ENCODE data around the gene HELZ.
"Not testable (repeated sequence)": the region's sequence is repeated elsewhere in the genome, so short reads cannot be mapped to it uniquely, and the experiment has no call there.

Gene HELZ

DNA sequence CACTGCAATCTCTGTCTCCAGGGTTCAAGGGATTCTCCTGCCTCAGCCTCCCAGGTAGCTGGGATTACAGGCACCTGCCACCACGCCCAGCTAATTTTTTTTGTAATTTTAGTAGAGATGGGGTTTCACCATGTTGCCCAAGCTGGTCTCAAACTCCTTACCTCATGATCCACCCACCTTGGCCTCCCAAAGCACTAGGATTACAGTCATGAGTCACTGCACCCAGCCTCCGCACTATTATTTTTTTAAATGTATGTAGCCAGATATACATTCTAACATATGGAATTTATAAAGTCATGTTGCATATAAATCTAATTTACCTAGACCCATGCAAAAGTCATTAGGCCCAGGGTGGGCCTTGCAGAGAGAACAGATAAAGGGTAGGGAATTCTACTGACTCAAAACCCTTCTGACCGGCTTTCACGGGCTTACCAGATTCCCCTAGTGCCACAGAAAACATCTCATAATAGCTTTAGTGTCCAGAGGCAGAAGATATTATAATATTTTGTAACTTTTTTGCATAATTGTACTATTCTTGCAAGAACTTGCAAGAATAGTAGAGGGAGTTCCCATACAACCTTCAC, 20.5 kb upstream of the HELZ start:
- H3K4me3 ChIP-seq (ENCODE audit: insufficient read length, low read depth): no peak overlapping the region
- no peaks in the 10 kb centered on the region for H3K27me3 ChIP-seq (ENCODE audit: insufficient read depth, insufficient read length)
- H3K9ac ChIP-seq (ENCODE audit: insufficient read length, low read depth): no peak overlapping the region
- H3K9me3 ChIP-seq (ENCODE audit: insufficient read depth, low read length): no peaks in the 10 kb centered on the region
- no peaks in the 10 kb centered on the region for H3K36me3 ChIP-seq (ENCODE audit: insufficient read depth, insufficient read length, low read length)
- TF ChIP-seq ZNF274 (IDR thresholded peaks at IDR 0.05; ENCODE audit: low read depth, low read length) (no peak), YY1 (IDR thresholded peaks at IDR 0.05; ENCODE audit: insufficient read depth, insufficient read length) (no peak)
- DNase-seq (ENCODE audit: low read depth, low spot score): no peak
- no peaks in the 10 kb centered on the region for H3K4me1 ChIP-seq (ENCODE audit: insufficient read depth, insufficient read length)

DNA sequence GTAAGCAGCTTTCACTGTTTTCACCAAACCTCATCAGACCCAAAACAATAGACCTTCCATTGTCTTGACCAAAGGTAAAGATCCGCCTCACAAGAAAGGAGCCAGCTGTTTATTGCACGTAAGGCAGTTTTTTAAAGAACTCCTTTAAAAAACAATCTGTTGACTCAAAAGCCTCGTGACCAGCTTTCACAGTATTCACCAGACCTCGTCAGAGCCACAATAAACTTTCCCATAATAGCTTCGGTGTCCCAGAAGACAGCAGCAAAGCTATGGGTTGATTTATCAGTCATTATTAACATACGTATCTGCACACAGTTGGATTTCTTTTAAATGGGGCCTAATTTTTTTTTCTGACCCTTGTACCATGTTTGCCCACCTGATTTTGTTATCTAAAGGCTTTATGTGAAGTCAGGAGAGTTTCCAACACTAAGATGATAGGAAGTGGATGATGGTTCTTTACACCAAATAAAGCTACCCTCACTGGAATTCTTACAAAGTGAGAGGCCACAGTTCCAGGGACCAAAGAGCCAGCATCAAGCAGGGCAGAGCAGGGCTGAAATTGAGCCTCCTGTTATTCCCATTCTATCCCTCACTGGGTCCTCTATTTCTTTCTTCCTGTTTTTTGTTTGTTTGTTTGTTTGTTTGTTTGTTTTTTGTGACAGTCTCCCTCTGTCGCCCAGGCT, 17.6 kb upstream of the HELZ start:
- TF ChIP-seq SUZ12 (IDR thresholded peaks at IDR 0.05; ENCODE audit: extremely low read depth, insufficient read depth, insufficient read length): no peak
- no peak for TF ChIP-seq ZNF274 (IDR thresholded peaks at IDR 0.05; ENCODE audit: low read depth, low read length)
- no peak for TF ChIP-seq YY1 (IDR thresholded peaks at IDR 0.05; ENCODE audit: insufficient read depth, insufficient read length)

DNA sequence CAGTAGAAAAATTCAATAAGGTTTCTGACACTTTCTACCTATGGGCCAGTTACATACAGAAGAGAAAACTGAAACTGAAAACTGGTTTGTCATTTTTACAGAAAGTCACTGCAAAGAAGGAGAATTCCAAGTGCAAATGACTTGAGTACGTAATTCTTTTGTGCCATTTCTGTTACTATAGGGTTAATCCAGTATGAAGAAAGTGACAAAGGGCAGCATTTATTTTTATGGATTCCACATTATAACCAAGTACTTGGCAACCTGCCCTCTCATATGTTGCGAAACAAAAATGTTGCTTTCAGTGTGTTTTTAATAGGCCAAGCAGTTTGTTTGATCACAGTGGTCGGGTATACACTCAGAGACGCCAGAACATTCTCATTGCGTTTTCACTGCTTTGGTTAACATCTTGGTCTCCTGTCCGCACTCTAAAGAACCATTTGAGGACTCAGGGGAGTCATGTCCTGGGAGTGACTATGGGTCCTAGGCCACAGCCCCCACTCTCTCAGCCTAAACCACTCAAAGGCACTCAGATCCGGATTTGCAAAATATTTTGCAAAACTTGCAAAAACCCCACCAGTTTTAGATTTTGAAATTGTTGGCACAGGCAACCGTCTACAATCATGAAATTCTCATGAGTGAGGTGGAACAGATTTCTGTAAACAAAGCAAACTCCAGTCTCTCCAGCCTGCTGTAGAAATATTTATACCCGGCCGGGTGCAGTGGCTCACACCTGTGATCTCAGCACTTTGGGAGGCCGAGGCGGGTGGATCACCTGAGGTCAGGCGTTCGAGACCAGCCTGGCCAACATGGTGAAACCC, 15.4 kb upstream of the HELZ start:
- no peak overlapping the region for H3K4me3 ChIP-seq (ENCODE audit: insufficient read length, low read depth)
- H3K27me3 ChIP-seq (ENCODE audit: insufficient read depth, insufficient read length): no peaks in the 10 kb centered on the region
- peaks cover 2% of the 10 kb centered on the region for H3K4me1 ChIP-seq (ENCODE audit: insufficient read depth, insufficient read length)
- no peak for DNase-seq (ENCODE audit: low read depth, low spot score)
- TF ChIP-seq SUZ12 (IDR thresholded peaks at IDR 0.05; ENCODE audit: extremely low read depth, insufficient read depth, insufficient read length) (no peak), ZNF274 (IDR thresholded peaks at IDR 0.05; ENCODE audit: low read depth, low read length) (no peak), YY1 (IDR thresholded peaks at IDR 0.05; ENCODE audit: insufficient read depth, insufficient read length) (no peak)
- H3K36me3 ChIP-seq (ENCODE audit: insufficient read depth, insufficient read length, low read length): no peaks in the 10 kb centered on the region
- H3K9me3 ChIP-seq (ENCODE audit: insufficient read depth, low read length): peaks cover 10% of the 10 kb centered on the region; the same call in 1 of the 2 replicates
- no peak overlapping the region for H3K9ac ChIP-seq (ENCODE audit: insufficient read length, low read depth)

More for the DNA sequence above, 17.6 kb upstream of the HELZ start:
- H3K27me3 ChIP-seq (ENCODE audit: insufficient read depth, insufficient read length): no peaks in the 10 kb centered on the region
- peaks cover 2% of the 10 kb centered on the region for H3K4me1 ChIP-seq (ENCODE audit: insufficient read depth, insufficient read length)
- H3K36me3 ChIP-seq (ENCODE audit: insufficient read depth, insufficient read length, low read length): no peaks in the 10 kb centered on the region
- no peak for DNase-seq (ENCODE audit: low read depth, low spot score)
- H3K4me3 ChIP-seq (ENCODE audit: insufficient read length, low read depth): no peak overlapping the region
- H3K9me3 ChIP-seq (ENCODE audit: insufficient read depth, low read length): no peaks in the 10 kb centered on the region
- H3K9ac ChIP-seq (ENCODE audit: insufficient read length, low read depth): no peak overlapping the region

DNA sequence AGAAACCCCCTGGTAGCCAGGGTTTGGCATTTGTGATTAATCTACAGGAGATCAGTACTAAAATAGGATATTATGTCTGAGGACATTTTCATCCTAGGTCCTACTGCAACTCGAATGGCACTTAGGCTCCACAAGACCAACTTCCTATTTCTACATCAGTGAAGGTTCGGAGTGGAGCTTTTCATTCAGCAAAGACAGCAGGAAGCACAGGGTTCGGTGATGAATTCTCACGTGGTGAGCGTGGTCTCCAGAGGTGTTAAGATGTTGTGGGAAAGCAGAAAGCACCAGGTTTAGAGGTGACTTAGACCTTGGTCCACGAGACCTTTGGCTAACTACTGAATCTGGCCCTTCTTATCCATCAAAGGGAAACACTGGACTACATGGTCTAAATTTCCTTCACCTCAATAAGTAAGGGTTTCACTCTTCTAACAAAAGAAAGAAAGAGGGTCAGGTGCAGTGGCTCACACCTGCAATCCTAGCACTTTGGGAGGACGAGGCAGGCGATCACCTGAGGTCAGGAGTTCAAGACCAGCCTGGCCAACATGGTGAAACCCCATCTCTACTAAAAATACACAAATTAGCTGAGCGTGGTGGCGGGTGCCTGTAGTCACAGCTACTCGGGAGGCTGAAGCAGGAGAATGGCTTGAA, 13.9 kb upstream of the HELZ start:
- TF ChIP-seq SUZ12 (IDR thresholded peaks at IDR 0.05; ENCODE audit: extremely low read depth, insufficient read depth, insufficient read length): no peak
- no peak for TF ChIP-seq ZNF274 (IDR thresholded peaks at IDR 0.05; ENCODE audit: low read depth, low read length)
- no peak for TF ChIP-seq YY1 (IDR thresholded peaks at IDR 0.05; ENCODE audit: insufficient read depth, insufficient read length)
- DNase-seq (ENCODE audit: low read depth, low spot score): no peak
- H3K4me3 ChIP-seq (ENCODE audit: insufficient read length, low read depth): no peak overlapping the region

DNA sequence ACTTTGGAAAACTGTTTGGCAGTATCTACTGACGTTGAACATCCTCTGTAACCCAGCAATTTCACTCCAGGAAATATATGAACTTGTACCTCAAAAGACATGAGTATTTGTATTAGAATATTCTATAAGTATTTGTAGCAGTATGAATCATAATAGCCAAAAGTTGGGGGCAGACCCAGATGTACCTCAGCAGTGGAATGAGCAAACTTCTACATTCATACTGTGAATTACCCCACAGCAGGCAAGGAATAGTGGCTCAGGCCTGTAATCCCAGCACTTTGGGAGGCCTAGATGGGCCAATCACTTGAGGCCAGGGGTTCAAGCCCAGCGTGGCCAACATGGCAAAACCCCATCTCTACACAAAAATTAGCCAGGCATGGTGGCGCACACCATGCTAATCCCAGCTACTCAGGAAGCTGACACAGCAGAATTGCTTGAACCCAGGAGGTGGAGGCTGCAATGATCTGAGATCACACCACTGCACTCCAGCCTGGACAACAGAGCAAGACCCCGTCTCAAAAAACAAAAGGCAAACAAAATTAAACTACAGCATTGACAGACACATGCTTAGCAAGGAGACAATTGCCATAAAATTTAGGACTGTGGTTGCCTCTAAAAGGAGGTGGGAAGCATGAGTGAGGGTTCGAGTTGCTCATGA, 11.2 kb upstream of the HELZ start:
- TF ChIP-seq YY1 (IDR thresholded peaks at IDR 0.05; ENCODE audit: insufficient read depth, insufficient read length) (no peak), ZNF274 (IDR thresholded peaks at IDR 0.05; ENCODE audit: low read depth, low read length) (no peak), SUZ12 (IDR thresholded peaks at IDR 0.05; ENCODE audit: extremely low read depth, insufficient read depth, insufficient read length) (no peak)
- peaks cover 10% of the 10 kb centered on the region; the same call in 1 of the 2 replicates for H3K9me3 ChIP-seq (ENCODE audit: insufficient read depth, low read length)
- no peak overlapping the region for H3K4me3 ChIP-seq (ENCODE audit: insufficient read length, low read depth)
- H3K4me1 ChIP-seq (ENCODE audit: insufficient read depth, insufficient read length): peaks cover 2% of the 10 kb centered on the region
- DNase-seq (ENCODE audit: low read depth, low spot score): no peak
- H3K27me3 ChIP-seq (ENCODE audit: insufficient read depth, insufficient read length): no peaks in the 10 kb centered on the region
- H3K36me3 ChIP-seq (ENCODE audit: insufficient read depth, insufficient read length, low read length): no peaks in the 10 kb centered on the region
- no peak overlapping the region for H3K9ac ChIP-seq (ENCODE audit: insufficient read length, low read depth)

More for the DNA sequence above, 13.9 kb upstream of the HELZ start:
- H3K9ac ChIP-seq (ENCODE audit: insufficient read length, low read depth): no peak overlapping the region
- no peaks in the 10 kb centered on the region for H3K36me3 ChIP-seq (ENCODE audit: insufficient read depth, insufficient read length, low read length)
- peaks cover 10% of the 10 kb centered on the region; the same call in 1 of the 2 replicates for H3K9me3 ChIP-seq (ENCODE audit: insufficient read depth, low read length)
- no peaks in the 10 kb centered on the region for H3K27me3 ChIP-seq (ENCODE audit: insufficient read depth, insufficient read length)
- peaks cover 2% of the 10 kb centered on the region for H3K4me1 ChIP-seq (ENCODE audit: insufficient read depth, insufficient read length)

DNA sequence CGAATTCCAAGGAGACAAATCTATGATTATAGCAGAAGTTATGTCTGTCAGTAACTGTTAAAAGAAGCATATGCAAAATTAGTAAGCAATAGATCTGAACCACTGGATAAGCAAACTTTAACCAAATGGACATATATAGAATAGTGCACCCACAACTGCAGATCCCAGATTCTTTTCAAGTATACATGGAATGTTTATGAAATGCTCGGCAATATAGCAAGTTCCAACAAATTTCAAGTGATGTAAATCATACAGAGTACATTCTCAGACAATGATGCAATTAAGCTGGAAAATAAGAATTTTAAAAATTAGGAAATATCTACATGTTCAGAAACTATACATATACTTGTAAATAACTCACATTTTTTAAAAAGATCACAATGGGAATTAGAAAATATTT, 8.4 kb upstream of the HELZ start:
- no peak for TF ChIP-seq YY1 (IDR thresholded peaks at IDR 0.05; ENCODE audit: insufficient read depth, insufficient read length)
- TF ChIP-seq SUZ12 (IDR thresholded peaks at IDR 0.05; ENCODE audit: extremely low read depth, insufficient read depth, insufficient read length): no peak
- no peak for TF ChIP-seq ZNF274 (IDR thresholded peaks at IDR 0.05; ENCODE audit: low read depth, low read length)
- peaks cover 10% of the 10 kb centered on the region; the same call in 1 of the 2 replicates for H3K9me3 ChIP-seq (ENCODE audit: insufficient read depth, low read length)
- H3K4me3 ChIP-seq (ENCODE audit: insufficient read length, low read depth): no peak overlapping the region
- no peaks in the 10 kb centered on the region for H3K27me3 ChIP-seq (ENCODE audit: insufficient read depth, insufficient read length)
- H3K36me3 ChIP-seq (ENCODE audit: insufficient read depth, insufficient read length, low read length): no peaks in the 10 kb centered on the region
- no peak for DNase-seq (ENCODE audit: low read depth, low spot score)
- no peak overlapping the region for H3K9ac ChIP-seq (ENCODE audit: insufficient read length, low read depth)
- peaks cover 2% of the 10 kb centered on the region for H3K4me1 ChIP-seq (ENCODE audit: insufficient read depth, insufficient read length)

DNA sequence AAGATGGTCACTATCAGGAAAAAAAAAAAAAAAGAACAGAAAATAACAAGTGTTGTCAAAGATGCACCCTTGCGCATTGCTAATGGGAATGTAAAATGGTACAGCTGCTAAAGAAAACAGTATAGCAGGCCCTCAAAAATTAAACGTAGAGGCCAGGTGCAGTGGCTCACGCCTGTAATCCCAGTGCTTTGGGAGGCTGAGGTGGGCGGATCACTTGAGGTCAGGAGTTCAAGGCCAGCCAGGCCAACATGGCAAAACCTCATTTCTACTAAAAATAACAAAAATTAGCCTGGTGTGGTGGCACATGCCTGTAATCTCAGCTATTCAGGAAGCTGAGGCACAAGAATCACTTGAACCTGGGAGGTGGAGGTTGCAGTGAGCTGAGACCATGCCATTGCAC, 6.6 kb upstream of the HELZ start:
- H3K27me3 ChIP-seq (ENCODE audit: insufficient read depth, insufficient read length); H3K4me3 ChIP-seq (ENCODE audit: insufficient read length, low read depth); H3K4me1 ChIP-seq (ENCODE audit: insufficient read depth, insufficient read length); H3K36me3 ChIP-seq (ENCODE audit: insufficient read depth, insufficient read length, low read length); DNase-seq (ENCODE audit: low read depth, low spot score); H3K9ac ChIP-seq (ENCODE audit: insufficient read length, low read depth): not testable (repeated sequence)
- H3K9me3 ChIP-seq (ENCODE audit: insufficient read depth, low read length): peaks cover 10% of the 10 kb centered on the region; the same call in 1 of the 2 replicates

All from NT2/D1 (cell line).